Stimulated activated CD4-positive, alpha-beta T cell treated with anti-CD3 and anti-CD28 coated beads, Interleukin-15, amount 100 ng/mL, for 48 hours (primary cell): ENCODE measurements around the gene C1QTNF5.

ENCODE experiments used
- DNase-seq, 2 donors: peaks; one replicate each; pipeline ENCODE4 v3.0.0-alpha.2; 2020; ENCODE audit warnings: low read depth in 2 of 2

C1QTNF5 gene

DNA sequence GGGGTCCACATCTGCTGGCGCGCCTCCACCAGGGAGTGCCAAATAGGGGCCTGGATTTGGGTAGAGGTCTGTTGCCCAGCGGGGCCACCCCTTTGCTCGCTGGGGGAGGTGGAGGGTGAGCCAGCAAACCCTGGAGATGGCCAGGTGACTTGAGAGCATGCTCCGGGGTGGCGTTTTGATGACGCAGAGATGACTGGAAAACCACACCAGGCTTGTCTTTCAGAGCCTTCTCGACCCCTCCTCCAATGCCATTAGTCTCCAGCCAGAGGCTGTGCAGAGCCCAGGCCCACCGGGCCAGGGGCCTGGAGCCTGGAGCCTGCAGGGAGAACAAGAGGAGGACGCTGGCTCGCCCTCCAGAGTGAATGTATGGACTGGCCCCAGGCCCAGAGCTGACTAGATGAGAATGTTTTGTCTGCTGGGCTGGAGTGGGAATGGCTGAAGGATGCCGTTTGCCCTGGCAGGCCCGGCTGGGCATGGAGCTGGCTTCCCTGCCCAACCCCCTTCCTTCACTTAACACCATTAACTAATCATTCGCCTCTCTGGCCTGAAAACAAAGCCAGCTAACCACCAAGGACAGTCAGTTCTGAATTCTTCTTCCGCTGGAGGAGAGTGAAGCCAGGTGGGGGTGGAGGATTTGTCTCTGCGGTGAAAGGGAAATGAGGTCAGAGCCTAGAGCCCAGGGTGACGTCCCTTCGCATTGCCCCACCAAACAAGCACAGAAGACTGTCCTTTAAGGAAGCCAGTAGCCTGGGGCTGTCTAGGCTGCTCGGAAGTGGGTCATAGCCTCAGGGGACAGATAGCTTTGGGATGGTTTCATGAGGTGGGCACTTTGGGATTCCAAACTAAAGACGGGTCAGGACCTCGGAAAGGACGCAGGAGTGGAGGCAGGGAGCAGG is 22.2 kb downstream of the C1QTNF5 start:
- no peak for DNase-seq

DNA sequence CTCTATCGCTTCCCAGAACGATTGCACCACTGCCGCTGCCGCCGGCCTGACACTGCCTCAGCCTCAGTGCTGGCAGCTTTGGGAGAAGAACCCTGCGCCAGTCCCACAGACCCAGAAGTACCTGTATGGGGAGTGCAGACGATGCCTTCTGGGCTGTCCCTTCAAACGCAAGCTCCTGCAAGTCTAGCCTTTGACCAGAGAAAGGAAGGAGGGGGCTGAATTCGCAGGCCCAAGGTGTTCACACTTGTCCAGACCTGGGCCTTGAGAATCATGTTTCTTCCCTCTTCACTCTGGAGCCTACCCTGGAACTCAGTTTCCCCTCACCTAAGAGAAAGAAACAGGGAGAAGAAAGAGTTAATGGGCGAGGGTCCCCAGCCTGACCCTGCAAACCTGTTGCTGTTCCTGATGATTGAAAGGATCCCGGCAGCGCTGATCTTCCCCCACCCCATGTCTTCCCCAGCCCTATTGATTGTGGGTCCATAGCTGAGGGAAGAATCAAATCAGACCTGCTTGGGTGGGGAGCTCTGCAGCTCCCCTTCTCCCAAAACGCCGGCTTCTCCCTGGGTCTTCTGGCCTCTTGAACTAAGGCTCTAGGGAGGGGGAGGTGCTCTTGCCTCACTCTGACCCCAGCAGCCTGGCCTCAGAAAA is 23.0 kb downstream of the C1QTNF5 start:
- no peak for DNase-seq

DNA sequence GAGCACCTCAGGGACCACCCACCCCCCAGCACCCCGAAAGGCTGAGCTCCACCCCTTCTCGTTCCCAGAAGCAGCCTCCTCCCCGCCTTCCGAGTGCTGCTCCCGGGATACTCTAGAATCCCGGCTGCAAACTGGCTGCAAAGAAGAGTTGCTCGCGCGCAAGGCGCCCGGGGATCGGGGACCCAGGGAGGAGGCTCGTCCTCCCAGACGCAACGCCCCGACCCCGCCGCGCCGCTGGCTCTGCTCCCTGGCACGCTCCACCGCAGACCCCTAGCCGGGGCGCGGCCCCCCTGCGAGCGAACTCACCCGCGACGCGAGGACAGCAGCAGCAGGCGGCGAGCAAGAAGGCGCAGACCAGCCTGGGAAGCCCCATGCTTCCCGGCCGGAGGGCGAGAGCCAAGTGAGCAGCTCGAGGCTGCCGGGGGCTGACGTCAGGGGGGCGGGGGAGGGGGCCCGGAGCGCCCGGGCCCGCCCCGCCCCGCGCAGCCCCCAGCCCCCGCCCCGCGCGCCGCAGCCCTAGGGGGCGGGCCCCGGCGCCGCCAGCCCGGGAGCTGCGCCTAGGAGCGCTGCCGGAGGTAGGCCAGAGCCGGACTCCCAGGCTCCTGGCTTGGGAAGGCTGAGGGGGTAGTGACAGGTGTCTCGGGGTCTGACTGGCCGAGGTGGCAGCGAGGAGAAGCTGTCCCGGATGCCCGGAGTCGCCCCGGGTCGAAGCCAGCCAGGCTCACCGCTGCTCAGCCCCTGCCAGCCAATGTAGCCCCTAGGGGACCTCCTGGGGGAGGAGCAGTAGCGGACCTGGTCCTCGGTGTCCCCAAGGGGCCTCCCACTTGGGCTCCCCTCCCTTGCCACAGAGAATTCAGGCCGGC is 23.7 kb downstream of the C1QTNF5 start, which contains the start of gene MCAM:
MCAM (minus strand) TSS at position 402 of the 863 bp plus-strand sequence; CDS start at position 373, 29 bp downstream.
- DNase-seq, result no peak

DNA sequence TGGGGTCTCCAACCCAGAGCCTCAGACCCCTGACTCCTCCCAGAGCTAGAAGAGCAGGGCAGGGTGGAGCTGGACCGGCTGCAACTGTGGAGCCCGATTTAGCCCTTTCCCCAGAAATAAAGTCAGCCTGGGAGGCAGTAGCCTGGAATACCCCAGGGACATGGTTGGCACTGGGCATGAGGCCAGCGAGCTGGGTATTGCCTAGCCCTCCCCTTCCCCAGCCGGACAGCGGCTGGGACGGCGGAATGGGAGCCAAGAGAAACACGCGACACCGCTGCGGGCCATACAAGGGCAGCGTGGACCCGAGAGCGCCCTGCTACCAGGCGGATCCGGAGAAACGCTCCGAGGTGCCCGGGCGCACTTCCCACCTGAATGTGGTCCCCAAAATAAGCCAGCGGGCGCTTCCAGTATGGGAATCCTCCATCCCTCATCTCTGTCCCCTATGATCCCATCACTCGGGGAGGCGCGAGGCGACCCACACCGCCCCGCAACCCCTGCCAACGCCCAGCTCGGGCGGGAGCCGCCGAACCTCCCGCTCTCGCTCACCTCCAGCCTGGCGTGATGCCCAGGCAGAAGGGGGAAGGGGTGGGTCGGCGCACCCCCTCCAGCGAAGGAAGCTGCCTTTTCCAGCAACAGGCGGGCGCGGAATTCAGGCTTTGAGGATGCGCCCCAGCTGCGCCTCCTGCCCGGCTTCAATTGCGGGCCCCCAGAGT is 24.5 kb downstream of the C1QTNF5 start:
- no peak for DNase-seq

DNA sequence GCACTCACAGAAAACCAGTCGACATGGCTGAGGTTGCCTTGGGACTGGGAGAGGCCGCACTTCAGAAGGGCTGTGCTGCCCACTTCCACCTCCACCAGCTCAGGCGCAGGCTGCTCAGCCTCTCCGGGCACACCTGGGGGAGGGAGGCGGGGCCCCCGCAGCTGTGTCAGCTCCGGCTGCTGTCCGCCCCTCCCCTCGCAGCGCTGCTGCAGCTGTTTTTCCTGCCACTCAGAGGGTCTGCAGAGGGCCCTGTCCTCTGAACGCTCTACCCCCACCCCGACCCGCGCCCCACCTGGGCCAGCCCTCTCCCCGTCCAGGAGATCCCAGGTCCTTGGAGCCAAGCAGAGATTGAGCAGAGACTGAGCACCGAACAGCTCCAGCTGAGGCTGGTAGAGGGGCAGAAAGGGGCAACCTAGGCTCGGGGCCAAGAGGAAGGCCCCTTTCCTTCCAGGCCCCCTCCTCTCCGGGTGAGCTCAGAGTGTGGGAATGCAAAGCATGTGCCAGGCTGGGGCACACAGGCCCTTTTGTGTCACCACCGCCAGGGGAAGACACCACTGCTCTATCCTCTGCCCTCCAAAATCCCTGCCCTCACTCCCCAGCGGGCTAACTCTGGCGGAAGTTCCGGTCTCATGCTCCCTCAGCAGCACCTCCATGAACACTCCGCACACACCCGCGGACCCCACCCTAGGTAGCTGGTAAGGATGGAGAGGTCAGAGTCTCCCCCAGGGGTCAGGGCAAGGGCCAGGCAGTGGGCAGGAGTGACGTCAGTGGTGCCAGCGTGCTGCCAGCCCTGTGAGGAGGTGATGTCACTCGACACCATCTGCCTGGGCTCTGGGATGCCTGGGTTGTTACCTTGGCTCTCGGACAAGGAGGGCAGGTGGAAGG is 25.3 kb downstream of the C1QTNF5 start:
- DNase-seq, result peak in 1 of 2 donors; percentile 45

DNA sequence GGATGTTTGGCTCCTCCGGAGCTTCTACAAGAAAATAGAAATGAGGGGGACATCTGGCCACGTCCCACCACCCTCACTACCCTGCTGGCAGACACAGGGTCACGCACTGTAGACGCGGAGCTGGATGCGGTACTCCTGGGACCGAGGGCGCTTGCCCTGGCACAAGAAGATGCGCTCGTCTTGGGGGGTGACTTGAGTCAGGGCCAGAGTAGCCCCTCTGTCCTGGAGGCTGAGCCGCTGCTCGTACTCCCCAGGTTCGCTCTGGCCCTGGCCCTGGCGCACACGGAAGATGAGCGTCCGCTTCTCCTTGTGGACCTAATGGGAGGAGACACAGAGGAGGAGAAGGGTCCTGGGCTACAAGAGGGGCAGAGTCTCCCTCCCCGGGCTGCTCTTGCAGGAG is 26.0 kb downstream of the C1QTNF5 start:
- DNase-seq, result no peak

DNA sequence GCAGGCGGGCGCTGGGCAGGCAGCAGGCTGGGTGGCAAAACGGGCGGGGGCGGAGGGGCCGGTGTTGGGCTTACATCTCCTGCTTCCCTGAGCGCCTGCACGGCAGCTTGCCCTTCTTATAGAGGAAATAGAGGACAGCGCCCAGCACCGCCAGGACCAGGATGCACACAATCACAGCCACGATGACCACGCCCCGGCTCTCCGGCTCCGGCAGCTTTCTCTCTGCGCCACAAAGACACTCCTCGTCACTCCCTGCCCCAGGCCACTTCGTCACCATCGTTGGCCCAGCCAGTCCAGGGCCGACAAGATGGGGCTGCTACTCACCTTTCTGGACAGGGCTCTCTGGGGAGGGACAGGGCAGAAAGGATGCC is 30.0 kb downstream of the C1QTNF5 start:
- DNase-seq, result no peak

DNA sequence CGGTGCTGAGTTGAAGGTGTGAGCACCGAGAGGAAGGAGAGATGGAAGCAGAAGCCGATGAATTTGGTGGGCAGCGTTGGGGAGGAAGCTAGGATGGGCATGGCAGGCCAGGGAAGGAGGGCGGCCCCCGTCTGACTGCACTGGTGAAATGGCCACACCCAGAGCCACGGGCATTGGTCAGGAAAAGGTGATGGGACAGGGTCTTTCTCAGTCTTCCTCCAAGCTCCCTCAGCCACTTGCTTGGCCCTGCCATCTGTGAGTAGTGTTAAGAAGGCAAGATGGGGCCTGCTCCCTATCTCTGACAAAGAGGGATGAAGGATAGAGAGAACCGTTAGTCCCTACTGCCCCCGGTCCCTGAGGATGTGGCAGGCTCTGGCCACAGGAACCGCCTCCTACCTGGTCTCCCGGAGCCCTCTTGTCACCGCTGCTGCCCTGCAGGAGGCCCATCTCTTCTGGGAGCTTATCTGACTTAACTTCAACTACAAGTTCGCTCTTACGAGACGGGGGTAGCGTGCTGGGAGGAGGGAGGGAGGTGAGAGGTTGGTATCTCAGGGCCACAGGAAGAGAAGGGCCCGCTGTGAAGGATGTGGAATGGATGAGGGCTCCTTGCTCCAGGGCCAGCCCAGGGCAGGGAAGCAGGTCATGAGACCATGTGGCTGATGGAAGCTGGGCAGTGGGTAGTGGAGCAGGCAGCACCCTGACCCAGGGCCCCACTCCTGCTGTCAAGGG is 30.6 kb downstream of the C1QTNF5 start:
- no peak for DNase-seq

DNA sequence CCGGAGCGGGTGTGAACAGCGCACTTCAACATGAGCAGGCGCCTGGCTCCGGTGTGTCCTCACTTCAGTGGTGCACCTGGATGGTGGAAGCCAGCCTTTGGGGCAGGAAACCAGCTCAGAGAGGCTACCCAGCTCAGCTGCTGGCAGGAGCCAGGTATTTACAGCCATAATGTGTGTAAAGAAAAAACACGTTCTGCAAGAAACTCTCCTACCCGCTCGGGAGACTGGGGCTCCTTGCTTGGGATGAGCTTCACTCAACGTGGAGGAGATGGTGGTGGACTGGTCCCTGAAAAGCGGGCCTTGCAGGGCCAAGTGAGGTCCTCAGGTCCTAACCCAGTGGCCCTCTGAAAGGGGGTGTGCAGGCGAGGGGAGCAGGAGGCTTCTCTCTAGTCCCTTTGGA is 31.3 kb downstream of the C1QTNF5 start:
- DNase-seq, result no peak

DNA sequence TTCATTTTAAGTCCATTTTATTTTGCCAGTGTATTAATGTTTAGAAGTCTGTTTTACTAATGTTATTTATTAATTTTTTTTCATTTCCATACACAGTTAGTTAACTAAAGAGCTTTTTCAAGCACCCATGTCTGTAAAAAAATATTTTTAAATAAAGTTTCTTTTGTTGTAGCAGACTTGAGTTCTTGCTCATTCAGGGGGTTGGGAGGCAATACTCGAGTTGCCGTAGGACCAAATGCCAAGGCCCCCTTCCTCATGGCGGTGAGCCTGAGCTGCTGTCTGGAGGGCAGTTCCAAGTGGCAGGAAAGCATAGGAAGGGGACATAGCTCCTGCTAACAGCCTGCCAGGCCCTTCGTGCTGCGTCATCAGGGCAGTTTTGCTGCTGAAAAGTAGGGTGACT is 32.7 kb downstream of the C1QTNF5 start:
- DNase-seq, result no peak

DNA sequence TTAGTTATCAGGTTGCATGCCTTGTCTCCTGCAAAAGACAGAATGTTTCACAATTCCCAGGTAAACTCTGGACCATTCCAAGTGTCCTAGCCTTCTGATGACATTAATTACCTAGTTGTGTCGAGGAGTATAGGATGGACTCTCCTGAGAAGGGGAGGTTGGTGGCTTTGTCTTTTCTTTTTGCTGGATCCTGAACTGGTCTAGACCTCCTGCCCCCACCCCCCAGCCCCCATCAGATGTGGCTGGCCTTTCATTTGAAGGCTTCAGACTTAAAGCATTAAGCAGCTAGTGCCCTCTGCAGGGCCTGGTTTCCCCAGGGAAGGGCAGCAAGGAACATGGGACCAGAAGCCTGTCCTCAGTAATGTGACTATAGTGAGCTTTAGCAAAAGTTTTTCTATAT is 33.5 kb downstream of the C1QTNF5 start:
- no peak for DNase-seq

DNA sequence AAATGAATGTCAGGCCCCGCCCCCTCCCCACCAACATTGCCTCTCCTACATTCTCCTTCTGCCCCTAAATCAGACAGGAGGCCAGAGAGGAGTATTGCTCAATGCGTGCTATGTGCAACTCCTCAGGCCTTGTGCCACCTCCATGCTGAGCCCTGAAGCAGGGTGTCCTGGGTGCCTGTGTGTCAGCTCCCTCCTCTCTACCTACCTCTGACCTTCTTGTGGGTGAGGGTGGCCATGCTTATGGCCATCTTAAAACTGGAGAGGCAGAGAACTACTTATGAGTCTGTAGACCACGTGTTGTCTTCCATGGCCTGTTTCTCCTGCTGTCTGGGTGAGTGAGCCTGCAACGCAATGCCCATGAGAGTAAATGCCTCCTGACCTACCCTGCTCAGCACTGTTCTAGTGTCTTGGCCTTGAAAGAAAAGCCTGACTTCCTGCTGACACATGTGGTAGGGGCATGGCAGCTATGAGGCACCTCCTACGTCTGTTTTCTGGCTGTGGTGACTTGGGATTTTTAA is 34.3 kb downstream of the C1QTNF5 start:
- DNase-seq, result no peak

DNA sequence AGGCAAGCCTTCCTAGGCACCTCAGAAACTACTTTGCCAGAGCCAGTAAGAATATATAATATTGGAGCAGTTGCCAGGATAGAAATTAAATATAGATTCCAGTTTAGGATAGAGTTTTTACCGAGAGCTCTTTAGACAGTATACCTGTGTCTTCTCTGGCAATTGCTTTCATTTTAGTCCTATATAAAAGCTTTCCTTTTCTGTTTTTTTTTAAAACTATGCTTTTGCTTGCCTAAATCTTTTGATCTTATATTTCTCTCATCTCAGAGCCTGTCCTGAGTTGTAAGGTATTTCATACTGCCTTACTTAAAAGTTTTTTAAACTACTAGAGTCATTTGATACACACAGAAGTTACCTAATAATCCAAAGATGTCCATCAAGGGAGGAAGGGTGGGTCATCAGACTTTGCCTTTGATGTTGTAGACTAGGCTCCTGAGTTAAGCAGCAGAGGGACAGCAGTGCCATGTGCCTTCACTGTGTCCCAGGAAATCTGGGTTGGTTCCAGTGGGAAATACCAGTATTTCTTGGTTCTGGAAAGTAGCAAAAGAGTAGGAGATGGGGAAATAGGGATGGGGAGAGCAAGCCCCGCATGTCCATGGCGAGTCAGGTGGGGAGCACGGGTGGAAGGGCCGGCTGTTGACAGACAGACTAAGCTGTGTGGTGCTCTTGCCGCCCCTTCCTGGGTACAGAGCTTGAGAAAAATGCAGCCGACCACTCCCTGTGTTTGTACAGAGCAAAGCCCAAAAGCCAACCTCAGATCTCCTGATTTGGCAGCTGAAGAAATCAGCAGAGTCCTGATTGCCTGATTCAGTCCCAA is 34.9 kb downstream of the C1QTNF5 start:
- DNase-seq, result no peak

DNA sequence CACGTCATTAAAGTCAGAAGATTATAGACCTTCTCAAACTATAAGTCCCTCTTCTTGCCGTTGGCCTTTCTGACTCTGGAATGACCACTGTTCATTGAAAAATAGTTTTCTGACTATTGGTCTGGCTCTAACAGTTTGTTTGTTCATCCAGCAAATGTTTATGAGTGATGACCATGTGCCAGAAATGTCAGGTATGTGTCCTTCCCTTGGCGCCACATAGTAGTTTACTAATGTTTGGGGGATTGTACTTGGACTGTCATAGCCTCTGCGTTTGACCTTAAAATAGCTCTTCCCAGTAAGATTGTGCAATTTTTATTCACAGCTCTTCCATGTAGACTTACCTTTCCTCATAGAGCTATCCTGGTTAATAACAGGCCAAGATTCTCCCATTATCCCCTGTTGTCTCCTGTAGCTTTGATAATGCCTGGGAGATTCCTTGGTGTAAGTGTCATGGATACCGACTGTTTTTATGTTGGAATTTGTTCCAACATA is 37.4 kb downstream of the C1QTNF5 start:
- no peak for DNase-seq

DNA sequence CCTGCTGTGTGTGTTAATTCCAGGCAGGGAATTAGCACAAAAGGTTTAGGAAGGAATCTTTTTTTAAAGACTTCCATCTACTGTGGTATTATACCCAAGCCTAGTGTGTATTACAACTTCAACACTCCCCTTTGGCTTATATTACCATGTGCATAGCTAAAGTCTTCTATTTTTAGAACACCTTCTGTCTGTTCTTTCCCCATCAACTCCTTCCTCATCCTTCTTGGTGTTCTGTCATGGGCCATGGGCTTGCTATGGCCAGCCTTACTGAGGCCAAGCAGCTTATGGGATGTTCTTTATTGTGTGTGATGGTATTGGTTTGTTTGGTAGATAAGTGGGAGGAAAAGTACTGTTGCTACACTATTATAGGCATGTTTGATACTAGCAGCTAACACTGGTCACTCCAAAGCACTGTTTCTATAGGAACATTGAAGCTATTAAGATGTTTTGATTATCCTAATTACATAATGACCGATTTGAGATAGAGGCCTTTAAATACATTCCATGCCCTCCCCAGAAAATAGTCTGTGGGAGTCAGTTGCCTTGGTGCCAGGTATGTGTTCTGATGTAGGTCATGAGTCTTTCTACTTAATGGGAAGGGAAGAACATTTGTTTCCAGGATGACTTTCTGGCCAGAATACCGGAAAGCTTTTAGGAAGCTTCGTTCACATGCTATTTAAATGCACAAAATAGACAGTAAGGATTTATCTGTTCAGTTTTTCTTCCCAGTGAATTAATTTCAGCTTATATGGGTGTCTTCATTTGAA is 40.3 kb downstream of the C1QTNF5 start:
- no peak for DNase-seq

DNA sequence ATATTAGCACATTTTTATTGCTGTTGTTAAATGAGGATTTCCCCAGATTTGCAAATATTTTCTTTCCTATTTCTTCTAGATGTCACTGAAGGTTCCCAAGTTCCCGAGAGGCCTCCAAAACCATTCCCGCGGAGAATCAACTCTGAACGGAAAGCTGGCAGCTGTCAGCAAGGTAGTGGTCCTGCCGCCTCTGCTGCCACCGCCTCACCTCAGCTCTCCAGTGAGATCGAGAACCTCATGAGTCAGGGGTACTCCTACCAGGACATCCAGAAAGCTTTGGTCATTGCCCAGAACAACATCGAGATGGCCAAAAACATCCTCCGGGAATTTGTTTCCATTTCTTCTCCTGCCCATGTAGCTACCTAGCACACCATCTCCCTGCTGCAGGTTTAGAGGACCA is 41.3 kb downstream of the C1QTNF5 start:
- DNase-seq, result no peak

DNA sequence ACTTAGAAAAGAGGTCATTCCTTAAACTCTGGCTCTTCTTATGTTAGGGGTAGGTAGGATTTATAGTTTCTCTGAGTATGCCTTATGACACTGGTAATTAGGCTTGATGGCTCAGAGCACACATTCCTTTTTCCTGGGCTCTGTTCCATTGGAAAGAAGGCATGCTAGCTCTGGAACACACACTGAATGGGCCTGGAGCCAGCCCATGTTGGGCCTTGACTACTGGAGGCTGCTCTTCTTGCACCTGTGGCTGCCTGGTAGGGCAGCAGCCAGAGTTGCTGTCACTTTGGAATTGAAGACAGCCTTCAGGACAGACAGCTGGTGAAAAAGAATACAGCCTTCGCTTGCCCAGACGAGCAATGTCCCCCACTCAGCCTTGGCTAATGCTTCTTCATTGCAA is 42.0 kb downstream of the C1QTNF5 start:
- DNase-seq, result no peak

DNA sequence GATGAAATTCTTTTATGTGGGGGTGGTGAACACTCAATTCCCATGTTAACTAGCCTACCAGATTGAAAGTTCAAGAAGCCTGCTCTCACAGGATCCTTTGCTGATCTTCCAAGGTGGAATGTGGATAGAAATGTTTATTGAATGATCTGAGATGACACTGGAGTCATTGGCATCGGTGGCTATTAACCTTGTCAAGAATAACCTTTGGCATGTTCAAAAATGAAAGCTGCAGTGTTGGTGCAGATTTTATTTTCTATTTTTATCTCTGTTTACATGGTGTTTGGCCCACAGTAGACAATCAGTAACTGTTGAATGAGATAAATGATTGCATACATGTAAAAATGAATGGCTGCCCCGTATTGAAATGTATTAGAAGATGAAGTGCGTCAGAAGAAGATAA is 42.7 kb downstream of the C1QTNF5 start:
- no peak for DNase-seq
